IMR-90 (cell line): Measurements from ENCODE around the gene RASSF8. TPM values are rescaled to one million over a fixed set of nuclear protein-coding genes. Genes with fewer than 3 reads are reported as not detected.

Source experiments
- ATAC-seq: fragments of 200-7000 bp; cut with Tn5 transposase; 2 replicates; pipeline ENCODE4 v1.9.1; 2020; ENCODE audit warnings: low read depth, mild to moderate bottlenecking, moderate library complexity
- BruUV-seq: library from RNA; stranded (reverse); fragments of 400-500 nt; replicated peaks from 2 replicates; lab custom pipeline; 2021; lab: Mats Ljungman, UMichigan
- CTCF ChIA-PET: fragments of 300-600 bp; formaldehyde crosslinking; extraction: SDS; loops from one replicate; lab custom pipeline; 2021; ENCODE audit warnings: antibody characterized with exemption; lab: Yijun Ruan, JAX
- POLR2A ChIA-PET: fragments of 300-600 bp; sonication (Branson Sonifier 250); formaldehyde crosslinking; loops from one replicate; lab custom pipeline; 2022; ENCODE audit warnings: antibody characterized with exemption; ENCODE audit not compliant: unreplicated experiment; lab: Charles Lee
- DNase-seq: peaks from one replicate; pipeline ENCODE4 v3.0.0; 2013
- H2AFZ ChIP-seq: replicated peaks from 2 replicates; pipeline ENCODE3; 2013; ENCODE audit warnings: low read length, mild to moderate bottlenecking; ENCODE audit not compliant: poor library complexity
- H2AK5ac ChIP-seq: 2 replicates; pipeline ENCODE4 v1.6.1; 2013; ENCODE audit warnings: low read depth, low read length, inconsistent platforms
- H2AK9ac ChIP-seq: replicated peaks from 2 replicates; pipeline ENCODE3; 2013; ENCODE audit warnings: mild to moderate bottlenecking, low read depth, low read length, moderate library complexity; ENCODE audit not compliant: poor library complexity
- H2BK120ac ChIP-seq: 2 replicates; pipeline ENCODE4 v1.6.1; 2013; ENCODE audit warnings: low read depth, low read length, inconsistent platforms
- H2BK15ac ChIP-seq: 3 replicates; pipeline ENCODE4 v1.6.1; 2013; ENCODE audit warnings: low read depth, low read length, inconsistent platforms
- H2BK20ac ChIP-seq: 2 replicates; pipeline ENCODE4 v1.6.1; 2013; ENCODE audit warnings: low read depth, mild to moderate bottlenecking, inconsistent platforms, low read length, moderate library complexity
- H2BK5ac ChIP-seq: 2 replicates; pipeline ENCODE4 v1.6.1; 2013; ENCODE audit warnings: mild to moderate bottlenecking, low read depth, low read length, inconsistent platforms; ENCODE audit not compliant: poor library complexity, severe bottlenecking
- H3K14ac ChIP-seq: replicated peaks from 2 replicates; pipeline ENCODE4 v1.6.1; 2013; ENCODE audit warnings: low read depth, low read length, inconsistent platforms
- H3K18ac ChIP-seq: 2 replicates; pipeline ENCODE4 v1.6.1; 2013; ENCODE audit warnings: low read depth, low read length, control low read depth
- H3K23ac ChIP-seq: 2 replicates; pipeline ENCODE4 v1.6.1; 2013; ENCODE audit warnings: low read depth, low read length, inconsistent platforms
- H3K27ac ChIP-seq: 2 replicates; pipeline ENCODE4 v1.5.1; 2013; ENCODE audit warnings: mild to moderate bottlenecking, control low read depth, low read length; ENCODE audit not compliant: insufficient read depth
- H3K27me3 ChIP-seq: 2 replicates; pipeline ENCODE4 v1.6.1; 2013; ENCODE audit warnings: low read length; ENCODE audit not compliant: control insufficient read depth, insufficient read depth
- H3K36me3 ChIP-seq: 2 replicates; pipeline ENCODE4 v1.6.1; 2013; ENCODE audit warnings: low read length, mixed read lengths; ENCODE audit not compliant: control insufficient read depth, insufficient read depth
- H3K4ac ChIP-seq: 2 replicates; pipeline ENCODE4 v1.6.1; 2013; ENCODE audit warnings: low read depth, low read length, inconsistent platforms
- H3K4me1 ChIP-seq: 2 replicates; pipeline ENCODE4 v1.6.1; 2013; ENCODE audit warnings: low read length, mixed read lengths; ENCODE audit not compliant: control insufficient read depth, insufficient read depth
- H3K4me2 ChIP-seq: 2 replicates; pipeline ENCODE4 v1.6.1; 2013; ENCODE audit warnings: low read depth, mild to moderate bottlenecking, control low read depth, low read length, moderate library complexity
- H3K4me3 ChIP-seq: 2 replicates; pipeline ENCODE4 v1.5.1; 2013; ENCODE audit warnings: low read depth, mild to moderate bottlenecking, control low read depth, low read length, moderate library complexity; ENCODE audit not compliant: insufficient read depth
- H3K56ac ChIP-seq: 2 replicates; pipeline ENCODE4 v1.6.1; 2013; ENCODE audit warnings: low read length, inconsistent platforms; ENCODE audit not compliant: insufficient read depth; ENCODE audit errors: extremely low read depth
- H3K79me1 ChIP-seq, 2 experiments: 2 replicates each; pipeline ENCODE4 v1.6.1; 2013; ENCODE audit warnings: low read length in 2 of 2, inconsistent platforms in 1 of 2, low read depth in 1 of 2
- H3K9ac ChIP-seq: 2 replicates; pipeline ENCODE4 v1.6.1; 2013; ENCODE audit warnings: low read depth, low read length, control low read depth
- H3K9me1 ChIP-seq: 2 replicates; pipeline ENCODE4 v1.6.1; 2013; ENCODE audit warnings: low read length, inconsistent platforms; ENCODE audit not compliant: insufficient read depth
- H3K9me3 ChIP-seq: 2 replicates; pipeline ENCODE4 v1.6.1; 2013; ENCODE audit warnings: low read length; ENCODE audit not compliant: control insufficient read depth, insufficient read depth
- H4K20me1 ChIP-seq: 2 replicates; pipeline ENCODE4 v1.6.1; 2013; ENCODE audit warnings: low read length, inconsistent platforms; ENCODE audit not compliant: insufficient read depth
- H4K5ac ChIP-seq: 2 replicates; pipeline ENCODE4 v1.6.1; 2013; ENCODE audit warnings: mild to moderate bottlenecking, low read depth, low read length, control low read depth
- H4K8ac ChIP-seq, 2 experiments: 2 replicates each; pipeline ENCODE4 v1.6.1; 2013; ENCODE audit warnings: low read depth in 2 of 2, low read length in 2 of 2, control low read depth in 1 of 2, inconsistent platforms in 1 of 2
- H4K91ac ChIP-seq: 2 replicates; pipeline ENCODE4 v1.6.1; 2013; ENCODE audit warnings: low read depth, low read length, inconsistent platforms; ENCODE audit not compliant: insufficient read depth
- BHLHE40 ChIP-seq: fragments of 150-350 bp; IDR thresholded peaks from 2 replicates; pipeline ENCODE4 v1.6.1; 2016; ENCODE audit warnings: mild to moderate bottlenecking, low read depth, low read length
- CEBPB ChIP-seq: IDR thresholded peaks from 2 replicates; pipeline ENCODE4 v1.6.1; 2012; ENCODE audit warnings: low read depth, low read length, improper control_type of control experiment
- CHD1 ChIP-seq: IDR thresholded peaks from 2 replicates; pipeline ENCODE4 v1.6.1; 2012; ENCODE audit warnings: low read depth, low read length, improper control_type of control experiment
- FOS ChIP-seq: fragments of 150-350 bp; IDR thresholded peaks from 2 replicates; pipeline ENCODE4 v1.6.1; 2016; ENCODE audit warnings: low read depth, low read length
- MAFK ChIP-seq: IDR thresholded peaks from 2 replicates; pipeline ENCODE4 v1.6.1; 2012; ENCODE audit warnings: low read depth, low read length, improper control_type of control experiment
- MAZ ChIP-seq: IDR thresholded peaks from 2 replicates; pipeline ENCODE4 v1.6.1; 2012; ENCODE audit warnings: low read depth, mild to moderate bottlenecking, low read length, improper control_type of control experiment, moderate library complexity, borderline replicate concordance
- POLR2A ChIP-seq: IDR thresholded peaks from 2 replicates; pipeline ENCODE4 v1.6.1; 2012; ENCODE audit warnings: mild to moderate bottlenecking, low read depth, low read length
- RAD21 ChIP-seq: IDR thresholded peaks from 2 replicates; pipeline ENCODE4 v1.6.1; 2012; ENCODE audit warnings: low read length, improper control_type of control experiment
- RCOR1 ChIP-seq: IDR thresholded peaks from 2 replicates; pipeline ENCODE4 v1.6.1; 2012; ENCODE audit warnings: mild to moderate bottlenecking, low read length, improper control_type of control experiment; ENCODE audit not compliant: insufficient replicate concordance
- WGBS, 2 experiments: methylation state at CpG; one replicate each; pipeline versions ENCODE4 v1.1.5 to v1.1.7; 2013; ENCODE audit warnings: missing lambda C conversion rate in 2 of 2; ENCODE audit not compliant: insufficient read length in 1 of 2; ENCODE audit errors: extremely low coverage in 2 of 2; 5-methylcytosine and 5-hydroxymethylcytosine counted together
- dilution Hi-C: fragments of 300-500 bp; cut with HindIII; formaldehyde crosslinking; loops from one replicate; pipeline ENCODE4 v1.14.3; 2018; ENCODE audit warnings: low sequenced_read_pairs; ENCODE audit not compliant: unreplicated experiment
- in situ Hi-C: fragments of 300-500 bp; cut with MboI; formaldehyde crosslinking; loops from 3 replicates; pipeline ENCODE4 v1.14.3; 2019; ENCODE audit warnings: low sequenced_read_pairs, inconsistent platforms, mixed read lengths
- intact Hi-C: fragments of 100-400 bp; cut with micrococcal nuclease; formaldehyde crosslinking; loops from 2 replicates; pipeline ENCODE4 v1.10.0; 2022
- polyA plus RNA-seq, 3 experiments: library from polyadenylated mRNA; depleted of rRNA; stranded (reverse); fragments of >200 nt; gene quantifications; 2 replicates each; pipeline ENCODE4 v1.2.3, GENCODE V29; 2012; ENCODE audit warnings: low replicate concordance in 1 of 3
- total RNA-seq: library from RNA; depleted of rRNA; stranded (reverse); fragments of >200 nt; gene quantifications from 2 replicates; pipeline ENCODE4 v1.2.3, GENCODE V29; 2012
- TF ChIP-seq, protein P1 (sequence below): conservative IDR thresholded peaks from 2 replicates; pipeline ENCODE4 v1.5.1; 2012; ENCODE audit warnings: mild to moderate bottlenecking, low read depth, low read length, improper control_type of control experiment
- TF ChIP-seq, protein P2 (sequence below): fragments of 150-350 bp; IDR thresholded peaks from 2 replicates; pipeline ENCODE4 v1.6.1; 2016; ENCODE audit warnings: low read depth, mild to moderate bottlenecking, low read length, moderate library complexity, borderline replicate concordance
- TF ChIP-seq, protein P3 (sequence below): fragments of 150-350 bp; IDR thresholded peaks from 2 replicates; pipeline ENCODE4 v1.6.1; 2017; ENCODE audit warnings: mild to moderate bottlenecking, antibody characterized with exemption, low read length, low read depth

RASSF8 gene
- total and polyA plus RNA-seq, 2 of the 4 experiments (the other 2 are of a cell fraction), result 10.8 to 50.5 TPM

DNA sequence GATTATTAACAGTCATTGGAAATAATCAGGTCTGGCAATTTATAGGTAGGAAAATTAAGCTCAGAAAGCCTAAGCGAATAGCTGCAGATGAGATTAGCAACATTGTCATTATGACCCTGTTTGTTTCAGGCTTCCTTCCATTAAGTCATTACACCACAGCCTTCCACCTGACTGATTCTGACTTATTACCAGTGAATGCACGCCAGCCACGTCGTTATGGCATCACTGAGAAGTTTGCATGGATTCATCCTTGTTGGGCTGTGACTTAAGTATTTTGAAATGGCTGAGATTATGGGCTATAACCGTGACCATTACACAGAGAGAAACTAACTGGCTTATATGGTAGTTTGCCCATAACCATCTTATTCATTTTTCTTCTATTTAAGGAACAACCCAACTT, 18.6 kb downstream of the RASSF8 start:
- Histone ChIP-seq H2BK15ac (no peak overlapping the region), H4K8ac (no peak overlapping the region), H3K4me2 (no peak overlapping the region), H3K9ac (no peak overlapping the region), H2AK9ac (peak overlapping the region; percentile 45), H3K4me3 (no peak overlapping the region), H3K27ac (no peak overlapping the region), H2AK5ac (no peak overlapping the region), H4K20me1 (peaks cover 70% of the 10 kb centered on the region), H2BK20ac (0 out of 2 replicates have a peak overlapping the region, but pooled peaks have one; percentile 25), H2BK5ac (no peak overlapping the region), H2BK120ac (no peak overlapping the region), H4K5ac (no peak overlapping the region), H3K9me1 (peaks cover 21% of the 10 kb centered on the region), H3K56ac (no peak overlapping the region), H3K9me3 (no peaks in the 10 kb centered on the region), H3K79me1 (peaks cover 22 to 90% of the 10 kb centered on the region in 2 experiments), H3K23ac (no peak overlapping the region), H2AFZ (no peak overlapping the region), H4K91ac (no peak overlapping the region), H3K27me3 (no peaks in the 10 kb centered on the region), H3K14ac (peak overlapping the region; percentile 77; the same call in 1 of the 2 replicates), H3K36me3 (no peaks in the 10 kb centered on the region; the same call in 1 of the 2 replicates), H3K4ac (no peak overlapping the region), H3K4me1 (peaks cover 7% of the 10 kb centered on the region), H3K18ac (no peak overlapping the region)
- WGBS, 2 experiments, result no CpG with 5 or more reads among the region's 5 CpGs
- dilution Hi-C loops (no loop called here), in situ Hi-C loops (no loop called here), intact Hi-C loops (no loop called here)
- ChIA-PET POLR2A (no interaction called here), CTCF (no interaction called here)
- TF ChIP-seq FOS (no peak), CEBPB (no peak), MAZ (no peak), CHD1 (no peak), RCOR1 (no peak), BHLHE40 (no peak), MAFK (no peak), POLR2A (no peak), RAD21 (no peak)
- TF ChIP-seq, protein P1, sequence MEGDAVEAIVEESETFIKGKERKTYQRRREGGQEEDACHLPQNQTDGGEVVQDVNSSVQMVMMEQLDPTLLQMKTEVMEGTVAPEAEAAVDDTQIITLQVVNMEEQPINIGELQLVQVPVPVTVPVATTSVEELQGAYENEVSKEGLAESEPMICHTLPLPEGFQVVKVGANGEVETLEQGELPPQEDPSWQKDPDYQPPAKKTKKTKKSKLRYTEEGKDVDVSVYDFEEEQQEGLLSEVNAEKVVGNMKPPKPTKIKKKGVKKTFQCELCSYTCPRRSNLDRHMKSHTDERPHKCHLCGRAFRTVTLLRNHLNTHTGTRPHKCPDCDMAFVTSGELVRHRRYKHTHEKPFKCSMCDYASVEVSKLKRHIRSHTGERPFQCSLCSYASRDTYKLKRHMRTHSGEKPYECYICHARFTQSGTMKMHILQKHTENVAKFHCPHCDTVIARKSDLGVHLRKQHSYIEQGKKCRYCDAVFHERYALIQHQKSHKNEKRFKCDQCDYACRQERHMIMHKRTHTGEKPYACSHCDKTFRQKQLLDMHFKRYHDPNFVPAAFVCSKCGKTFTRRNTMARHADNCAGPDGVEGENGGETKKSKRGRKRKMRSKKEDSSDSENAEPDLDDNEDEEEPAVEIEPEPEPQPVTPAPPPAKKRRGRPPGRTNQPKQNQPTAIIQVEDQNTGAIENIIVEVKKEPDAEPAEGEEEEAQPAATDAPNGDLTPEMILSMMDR, result no peak
- TF ChIP-seq, protein P2, sequence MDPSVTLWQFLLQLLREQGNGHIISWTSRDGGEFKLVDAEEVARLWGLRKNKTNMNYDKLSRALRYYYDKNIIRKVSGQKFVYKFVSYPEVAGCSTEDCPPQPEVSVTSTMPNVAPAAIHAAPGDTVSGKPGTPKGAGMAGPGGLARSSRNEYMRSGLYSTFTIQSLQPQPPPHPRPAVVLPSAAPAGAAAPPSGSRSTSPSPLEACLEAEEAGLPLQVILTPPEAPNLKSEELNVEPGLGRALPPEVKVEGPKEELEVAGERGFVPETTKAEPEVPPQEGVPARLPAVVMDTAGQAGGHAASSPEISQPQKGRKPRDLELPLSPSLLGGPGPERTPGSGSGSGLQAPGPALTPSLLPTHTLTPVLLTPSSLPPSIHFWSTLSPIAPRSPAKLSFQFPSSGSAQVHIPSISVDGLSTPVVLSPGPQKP, result no peak
- TF ChIP-seq, protein P3, sequence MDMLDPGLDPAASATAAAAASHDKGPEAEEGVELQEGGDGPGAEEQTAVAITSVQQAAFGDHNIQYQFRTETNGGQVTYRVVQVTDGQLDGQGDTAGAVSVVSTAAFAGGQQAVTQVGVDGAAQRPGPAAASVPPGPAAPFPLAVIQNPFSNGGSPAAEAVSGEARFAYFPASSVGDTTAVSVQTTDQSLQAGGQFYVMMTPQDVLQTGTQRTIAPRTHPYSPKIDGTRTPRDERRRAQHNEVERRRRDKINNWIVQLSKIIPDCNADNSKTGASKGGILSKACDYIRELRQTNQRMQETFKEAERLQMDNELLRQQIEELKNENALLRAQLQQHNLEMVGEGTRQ, result no peak
- DNase-seq, result peak; percentile 77
- ATAC-seq, result no peak
- no TSS peak for BruUV-seq
